ENCODE measurements around the gene MMP24OS. TPM values are rescaled to one million over a fixed set of nuclear protein-coding genes. Genes with fewer than 3 reads are reported as not detected.

MMP24OS gene
- 17.5 and 21.5 TPM in 2 replicates for total RNA-seq

DNA sequence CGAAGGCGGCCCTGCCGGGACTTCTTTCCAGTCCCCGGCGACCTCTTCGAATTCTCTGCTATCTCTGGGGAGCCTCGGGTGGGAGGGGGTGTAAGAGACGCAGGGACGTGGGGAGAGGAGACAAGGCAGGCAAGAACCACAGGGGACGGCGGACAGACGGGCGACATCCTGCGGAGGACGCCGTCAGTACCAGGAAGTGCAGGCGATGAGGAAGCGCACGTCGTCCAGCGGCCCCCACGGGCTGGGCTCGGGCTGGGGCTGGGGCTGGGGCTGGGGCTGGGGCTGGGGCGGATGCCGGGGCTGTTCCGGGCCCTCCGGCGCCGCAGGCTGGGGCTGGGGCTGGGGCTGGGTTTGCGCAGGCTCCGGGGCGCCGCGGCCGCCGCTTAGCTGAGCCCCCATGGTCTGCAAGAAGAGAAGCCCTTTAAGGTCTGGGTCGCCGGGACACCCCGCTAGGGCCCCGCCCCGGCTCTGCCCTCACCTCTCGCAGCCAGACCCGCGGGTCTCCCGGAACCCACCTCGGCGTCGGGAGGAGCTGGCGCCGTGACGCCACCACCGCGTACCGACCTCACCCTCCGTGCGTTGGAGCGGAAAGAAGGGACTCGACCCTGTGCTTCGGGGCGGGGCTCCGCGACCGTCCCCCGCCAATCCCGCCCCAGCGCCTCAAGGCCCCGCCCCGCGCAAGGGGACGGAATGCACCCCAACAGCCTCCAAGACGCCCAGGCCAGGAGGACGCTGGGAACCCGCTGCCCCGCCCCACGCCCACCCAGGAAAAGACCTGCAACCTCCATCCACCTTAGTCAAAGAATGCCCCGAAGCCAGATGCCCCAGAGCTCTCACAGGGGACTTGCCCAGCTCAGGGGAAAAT lies at the start of gene MMP24OS:
Gene MMP24OS, minus strand, starts transcription at position 592 of the 865 bp plus-strand sequence. Its CDS starts 193 bp downstream, at position 399.

DNA sequence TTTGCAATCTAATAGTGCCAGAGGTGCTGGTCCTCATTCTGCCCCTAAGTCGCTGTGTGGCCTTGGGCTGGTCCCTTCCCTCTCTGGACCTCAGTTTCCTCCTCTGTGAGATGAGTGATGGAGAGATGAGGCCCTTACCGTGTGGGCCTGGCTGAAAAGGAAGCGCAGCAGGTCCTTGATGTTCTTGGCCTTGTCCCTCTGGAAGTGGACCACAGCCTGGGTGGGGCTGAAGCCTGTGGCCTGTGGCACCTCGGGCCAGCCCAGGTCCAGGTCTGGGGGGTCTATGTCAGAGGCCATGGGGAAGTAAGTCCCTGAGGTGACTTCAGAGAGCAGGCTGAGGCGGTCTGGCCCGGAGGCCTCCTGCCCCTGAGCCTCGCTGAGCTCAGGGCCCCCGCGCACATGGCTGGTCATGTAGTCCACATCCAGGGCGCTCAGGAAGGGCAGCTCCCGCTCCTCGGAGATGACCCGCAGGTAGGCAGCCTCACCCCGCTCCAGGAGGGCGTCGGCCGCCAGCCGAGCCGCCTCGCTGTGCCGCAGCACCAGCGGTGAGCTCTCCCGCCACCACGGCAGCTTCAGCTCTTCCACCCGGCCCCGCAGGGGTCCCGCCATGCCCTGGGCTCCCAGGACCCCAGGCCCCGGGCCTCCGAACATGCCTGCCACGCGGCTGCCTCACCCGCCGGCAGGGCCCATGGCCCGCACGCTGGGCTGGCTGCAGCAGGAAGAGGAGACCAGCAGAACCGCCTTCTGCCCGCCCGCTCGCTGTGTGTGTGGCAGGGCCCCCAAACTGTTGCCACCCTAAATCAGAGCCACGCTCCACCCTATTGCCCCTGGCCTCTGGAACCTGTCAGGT lies 14.0 kb upstream of the MMP24OS start, which contains the start of gene FAM83C:
Gene FAM83C, minus strand, starts transcription at position 772 of the 850 bp plus-strand sequence. Its CDS starts 121 bp downstream, at position 651.

DNA sequence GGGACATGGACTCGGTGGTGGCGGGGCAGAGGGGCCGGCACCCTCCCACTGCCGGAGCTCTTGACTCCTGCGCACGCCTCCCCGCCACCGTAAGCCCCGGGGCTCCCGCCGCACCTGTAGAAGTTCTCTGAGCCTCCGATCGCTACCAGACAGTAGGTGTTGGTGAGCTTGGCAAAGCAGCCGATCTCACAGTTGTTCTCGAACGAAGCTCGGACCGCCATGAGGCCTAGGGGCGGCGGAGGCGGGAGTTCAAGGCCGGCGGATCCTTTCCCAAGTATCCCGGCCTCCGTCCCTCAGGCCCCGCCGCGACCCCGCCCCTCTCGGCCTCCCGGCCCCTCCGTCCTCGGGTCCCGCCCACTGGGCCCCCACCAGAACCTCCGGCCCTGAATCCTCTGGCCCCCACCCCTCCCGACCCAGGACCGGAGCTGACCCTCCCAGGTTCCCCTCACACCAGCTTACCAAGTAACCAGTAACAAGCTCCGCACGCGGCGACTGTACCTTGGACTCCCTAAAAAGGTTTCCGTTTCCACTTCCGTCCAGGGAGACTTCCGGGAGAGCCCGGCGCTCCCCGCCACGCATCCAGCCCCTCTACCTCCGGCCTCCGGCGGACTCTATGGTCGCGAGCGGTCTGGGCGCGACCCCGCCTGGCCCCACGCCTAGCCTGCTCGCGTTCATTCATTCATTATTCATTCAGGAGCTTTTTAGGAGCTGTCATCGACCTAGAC lies 6.5 kb upstream of the MMP24OS start, which contains the start of gene EIF6:
Gene EIF6, minus strand, starts transcription at position 506 of the 725 bp plus-strand sequence. Its CDS starts 285 bp downstream, at position 221.

Other genes starting within 250 kb of the MMP24OS start
- 87.3 and 95.9 TPM in 2 replicates for gene TRPC4AP, start 185.3 kb downstream of the MMP24OS start, total RNA-seq
- gene EDEM2, start 130.8 kb downstream of the MMP24OS start, total RNA-seq: 70.5 and 90.3 TPM in 2 replicates
- gene PROCR, start 106.0 kb downstream of the MMP24OS start, total RNA-seq: 37.7 and 45.4 TPM in 2 replicates
- 0.89 and 1.0 TPM in 2 replicates for gene MMP24, start 51.4 kb downstream of the MMP24OS start, total RNA-seq
- gene EIF6, start 6.7 kb upstream of the MMP24OS start, total RNA-seq: 91.5 and 107 TPM in 2 replicates
- gene FAM83C, start 14.3 kb upstream of the MMP24OS start, total RNA-seq: not detected in 2 replicates
- 19.0 and 25.0 TPM in 2 replicates for gene UQCC1, start 133.9 kb upstream of the MMP24OS start, total RNA-seq
- 1.1 and 1.2 TPM in 2 replicates for gene GDF5, start 160.1 kb upstream of the MMP24OS start, total RNA-seq
- 34.7 and 50.5 TPM in 2 replicates for gene CEP250, start 177.5 kb upstream of the MMP24OS start, total RNA-seq